ENCODE results near the gene CYB5B. TPM values are rescaled to one million over a fixed set of nuclear protein-coding genes. Genes with fewer than 3 reads are reported as not detected.
A peak's percentile ranks its signal among the peaks of the same experiment; 100 is the strongest.

Gene CYB5B
- total and polyA plus RNA-seq, 2 experiments from 2014 or later = 60.5 to 116 TPM

- H3K4me1 ChIP-seq (ENCODE audit: insufficient read depth) = peaks cover 23% of the 10 kb centered on the region
Measured at GRCh38 chr16:69402439-69402838, 22.0 kb upstream of the CYB5B start.

GRCh38 chr16:69404275-69404805 is 20.1 kb upstream of the CYB5B start:
- Histone ChIP-seq H3K4me3 (no peak overlapping the region), H3K9me2 (replicated peaks; ENCODE audit: insufficient read depth) (no peaks in the 10 kb centered on the region), H2AFZ (peak overlapping the region; percentile 16), H3K27me3 (no peaks in the 10 kb centered on the region), H3K9me3 (ENCODE audit: low read depth) (no peaks in the 10 kb centered on the region), H3K79me2 (no peaks in the 10 kb centered on the region), H4K20me1 (ENCODE audit: insufficient read depth, poor library complexity, severe bottlenecking) (no peaks in the 10 kb centered on the region), H3K36me3 (replicated peaks; ENCODE audit: insufficient read depth, low read depth) (no peaks in the 10 kb centered on the region), H3K27ac (peak overlapping the region; percentile 76), H3K4me1 (ENCODE audit: insufficient read depth) (peaks cover 16% of the 10 kb centered on the region), H3K4me2 (peak overlapping the region; percentile 61)
- TF ChIP-seq EZH2phosphoT487 (IDR thresholded peaks at IDR 0.05; ENCODE audit: low read depth, severe bottlenecking, unreplicated experiment) (no peak), EZH2 (IDR thresholded peaks at IDR 0.05; ENCODE audit: borderline replicate concordance) (no peak), CTCF (IDR thresholded peaks at IDR 0.05; ENCODE audit: poor library complexity) (no peak)
- WGBS (ENCODE audit: low lambda C conversion rate, missing lambda C conversion rate) = 8% methylated on average over 4 of the region's 4 CpGs
- DNase-seq (ENCODE audit: low spot score) = peak; percentile 60

More at GRCh38 chr16:69402439-69402838, 22.0 kb upstream of the CYB5B start:
- no peaks in the 10 kb centered on the region for H3K79me2 ChIP-seq
- H3K27ac ChIP-seq = no peak overlapping the region
- no peak overlapping the region for H3K4me3 ChIP-seq
- no peaks in the 10 kb centered on the region for H3K36me3 ChIP-seq (replicated peaks; ENCODE audit: insufficient read depth, low read depth)
- no peak for DNase-seq (ENCODE audit: low spot score)
- no peak overlapping the region for H3K4me2 ChIP-seq
- no peaks in the 10 kb centered on the region for H3K9me3 ChIP-seq (ENCODE audit: low read depth)
- TF ChIP-seq EZH2phosphoT487 (IDR thresholded peaks at IDR 0.05; ENCODE audit: low read depth, severe bottlenecking, unreplicated experiment) = no peak
- no peak for TF ChIP-seq CTCF (IDR thresholded peaks at IDR 0.05; ENCODE audit: poor library complexity)
- TF ChIP-seq EZH2 (IDR thresholded peaks at IDR 0.05; ENCODE audit: borderline replicate concordance) = no peak
- H2AFZ ChIP-seq = no peak overlapping the region
- H3K27me3 ChIP-seq = no peaks in the 10 kb centered on the region
- H4K20me1 ChIP-seq (ENCODE audit: insufficient read depth, poor library complexity, severe bottlenecking) = no peaks in the 10 kb centered on the region
- H3K9me2 ChIP-seq (replicated peaks; ENCODE audit: insufficient read depth) = no peaks in the 10 kb centered on the region
- WGBS (ENCODE audit: low lambda C conversion rate, missing lambda C conversion rate) = 83% methylated on average over 4 of the region's 4 CpGs

DNA sequence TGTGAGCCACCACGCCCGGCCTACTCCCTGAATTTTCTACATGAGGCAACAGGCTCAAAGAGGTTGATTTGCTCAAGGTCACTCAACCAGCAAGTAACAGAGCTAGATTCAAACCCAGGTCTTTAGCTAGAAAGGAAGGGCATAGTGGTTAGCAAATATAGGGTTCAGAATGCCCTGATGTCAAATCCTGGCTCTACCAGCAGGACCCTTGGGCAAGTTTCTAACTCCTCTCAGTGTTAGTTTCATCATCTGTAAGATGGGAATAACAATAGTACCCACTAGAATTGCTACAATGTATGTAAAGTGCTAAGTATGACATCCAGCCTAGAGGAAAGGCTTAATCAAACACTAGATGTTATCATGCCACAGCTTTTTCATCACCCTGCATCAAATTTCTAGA is 19.1 kb upstream of the CYB5B start:
- H2AFZ ChIP-seq = no peak overlapping the region
- no peak for DNase-seq (ENCODE audit: low spot score)
- peak overlapping the region; percentile 76 for H3K27ac ChIP-seq

More for the DNA sequence above, 19.1 kb upstream of the CYB5B start:
- H3K36me3 ChIP-seq (replicated peaks; ENCODE audit: insufficient read depth, low read depth) = no peaks in the 10 kb centered on the region
- WGBS (ENCODE audit: low lambda C conversion rate, missing lambda C conversion rate) = 92% methylated on average over 2 of the region's 2 CpGs
- H3K4me3 ChIP-seq = no peak overlapping the region
- no peaks in the 10 kb centered on the region for H3K9me3 ChIP-seq (ENCODE audit: low read depth)
- no peak for TF ChIP-seq EZH2phosphoT487 (IDR thresholded peaks at IDR 0.05; ENCODE audit: low read depth, severe bottlenecking, unreplicated experiment)
- TF ChIP-seq CTCF (IDR thresholded peaks at IDR 0.05; ENCODE audit: poor library complexity) = no peak
- no peak for TF ChIP-seq EZH2 (IDR thresholded peaks at IDR 0.05; ENCODE audit: borderline replicate concordance)
- H3K79me2 ChIP-seq = no peaks in the 10 kb centered on the region
- peaks cover 16% of the 10 kb centered on the region for H3K4me1 ChIP-seq (ENCODE audit: insufficient read depth)
- no peak overlapping the region for H3K4me2 ChIP-seq
- H4K20me1 ChIP-seq (ENCODE audit: insufficient read depth, poor library complexity, severe bottlenecking) = no peaks in the 10 kb centered on the region
- no peaks in the 10 kb centered on the region for H3K9me2 ChIP-seq (replicated peaks; ENCODE audit: insufficient read depth)
- H3K27me3 ChIP-seq = no peaks in the 10 kb centered on the region
